ENCODE measurements around the gene TAX1BP3. TPM values are rescaled to one million over a fixed set of nuclear protein-coding genes. Genes with fewer than 3 reads are reported as not detected.
A peak's percentile ranks its signal among the peaks of the same experiment; 100 is the strongest.

The TAX1BP3 gene
- polyA plus RNA-seq, 3 donors: 29.6 to 71.8 (median 70.9) TPM

DNA sequence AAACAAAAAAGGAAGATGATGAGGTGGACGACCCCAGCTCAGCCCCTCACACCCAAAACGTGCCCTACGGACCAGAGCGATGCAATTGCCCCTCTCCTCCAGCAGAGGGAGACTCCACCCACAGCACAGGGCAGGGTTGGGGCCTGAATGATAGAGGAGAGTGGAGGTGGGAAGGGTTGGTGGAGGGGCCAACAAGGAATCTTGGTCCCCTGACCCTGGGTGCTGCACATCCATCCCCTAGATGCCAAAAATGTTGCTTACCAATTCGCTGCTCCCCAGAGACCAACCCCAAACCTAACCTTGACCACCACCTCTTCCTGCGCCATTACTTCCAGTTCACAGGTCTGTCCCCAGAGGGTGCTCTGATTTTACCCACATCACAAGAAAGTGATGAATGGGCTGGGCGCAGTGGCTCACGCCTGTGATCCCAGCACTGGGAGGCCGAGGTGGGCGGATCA is 14.7 kb upstream of the TAX1BP3 start:
- H3K4me3 Mint-ChIP-seq: no peak overlapping the region
- Histone ChIP-seq H2AFZ (ENCODE audit: insufficient read depth, low read depth, low read length, poor library complexity, severe bottlenecking) (no peak overlapping the region), H4K20me1 (ENCODE audit: insufficient read depth, low read length) (no peaks in the 10 kb centered on the region), H3K79me2 (ENCODE audit: insufficient read depth, low read length) (no peaks in the 10 kb centered on the region), H3K27ac (ENCODE audit: low read depth in 1 of 2, low read length in 2 of 2) (no peak overlapping the region), H3K4me2 (replicated peaks; ENCODE audit: extremely low read depth, low read length, poor library complexity, severe bottlenecking) (no peak overlapping the region), H3K4me3 (replicated peaks in 1 of 3; ENCODE audit: low read depth in 2 of 3, low read length in 3 of 3) (no peak overlapping the region), H3K4me1 (ENCODE audit: control insufficient read depth in 1 of 2, insufficient read depth in 2 of 2, low read length in 2 of 2) (peaks cover 18 to 32% of the 10 kb centered on the region in 2 donors), H3K27me3 (ENCODE audit: control insufficient read depth in 2 of 2, insufficient read depth in 2 of 2, low read length in 2 of 2) (no peaks in the 10 kb centered on the region), H3K36me3 (replicated peaks in 1 of 2; ENCODE audit: control insufficient read depth in 1 of 2, insufficient read depth in 2 of 2, low read length in 2 of 2) (no peaks in the 10 kb centered on the region), H3K9ac (ENCODE audit: insufficient read depth, low read length, poor library complexity, severe bottlenecking) (no peak overlapping the region), H3K9me3 (replicated peaks in 1 of 2; ENCODE audit: control insufficient read depth in 1 of 2, insufficient read depth in 1 of 2, low read length in 2 of 2) (no peaks in the 10 kb centered on the region)
- WGBS (ENCODE audit: insufficient coverage): 63% methylated on average over 6 of the region's 10 CpGs
- H3K4me1 Mint-ChIP-seq: peaks cover 28% of the 10 kb centered on the region
- intact Hi-C loops (cut with micrococcal nuclease): loop anchor here (2.0 to 5.0 kb wide), 3 partner anchors 39 to 144 kb away; partner anchors contain the start of gene HASPIN (in 2 of the 2)
- peak; percentile 29 to 54 (median 48) for DNase-seq
- peaks cover 0 to 3% (median 0%) of the 10 kb centered on the region in 7 donors for H3K9me3 Mint-ChIP-seq
- no peaks in the 10 kb centered on the region for H3K36me3 Mint-ChIP-seq
- peaks cover 6 to 15% (median 9%) of the 10 kb centered on the region in 3 donors for H3K27me3 Mint-ChIP-seq (ENCODE audit: low read depth in 3 of 3)
- TF ChIP-seq, protein P1, sequence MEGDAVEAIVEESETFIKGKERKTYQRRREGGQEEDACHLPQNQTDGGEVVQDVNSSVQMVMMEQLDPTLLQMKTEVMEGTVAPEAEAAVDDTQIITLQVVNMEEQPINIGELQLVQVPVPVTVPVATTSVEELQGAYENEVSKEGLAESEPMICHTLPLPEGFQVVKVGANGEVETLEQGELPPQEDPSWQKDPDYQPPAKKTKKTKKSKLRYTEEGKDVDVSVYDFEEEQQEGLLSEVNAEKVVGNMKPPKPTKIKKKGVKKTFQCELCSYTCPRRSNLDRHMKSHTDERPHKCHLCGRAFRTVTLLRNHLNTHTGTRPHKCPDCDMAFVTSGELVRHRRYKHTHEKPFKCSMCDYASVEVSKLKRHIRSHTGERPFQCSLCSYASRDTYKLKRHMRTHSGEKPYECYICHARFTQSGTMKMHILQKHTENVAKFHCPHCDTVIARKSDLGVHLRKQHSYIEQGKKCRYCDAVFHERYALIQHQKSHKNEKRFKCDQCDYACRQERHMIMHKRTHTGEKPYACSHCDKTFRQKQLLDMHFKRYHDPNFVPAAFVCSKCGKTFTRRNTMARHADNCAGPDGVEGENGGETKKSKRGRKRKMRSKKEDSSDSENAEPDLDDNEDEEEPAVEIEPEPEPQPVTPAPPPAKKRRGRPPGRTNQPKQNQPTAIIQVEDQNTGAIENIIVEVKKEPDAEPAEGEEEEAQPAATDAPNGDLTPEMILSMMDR (IDR thresholded peaks at IDR 0.05): peak; percentile 98
- H3K27ac Mint-ChIP-seq: peak overlapping the region in 1 of 7 donors; percentile 74

DNA sequence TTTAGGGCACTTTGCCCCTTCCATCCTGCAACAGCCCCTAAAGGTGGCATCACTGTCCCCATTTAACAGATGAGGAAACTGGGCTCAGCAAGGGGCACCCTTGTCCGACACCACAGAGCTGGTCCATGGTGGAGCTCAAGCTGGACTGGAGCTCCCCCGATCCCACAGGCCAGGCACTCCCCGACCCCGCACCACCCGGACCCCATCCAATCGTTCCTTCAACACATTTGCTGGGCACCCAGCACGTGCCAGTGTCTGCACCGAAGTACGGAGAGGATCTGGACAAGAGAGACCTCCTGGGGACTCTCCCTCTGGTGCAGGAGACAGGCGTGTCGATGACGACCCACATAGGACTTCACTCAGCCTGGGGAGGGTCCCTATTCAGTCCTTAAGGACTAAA is 13.7 kb upstream of the TAX1BP3 start:
- H3K27me3 ChIP-seq (ENCODE audit: control insufficient read depth in 2 of 2, insufficient read depth in 2 of 2, low read length in 2 of 2): no peaks in the 10 kb centered on the region
- no peak overlapping the region for H3K9ac ChIP-seq (ENCODE audit: insufficient read depth, low read length, poor library complexity, severe bottlenecking)
- H3K79me2 ChIP-seq (ENCODE audit: insufficient read depth, low read length): no peaks in the 10 kb centered on the region
- H3K4me1 Mint-ChIP-seq: peaks cover 28% of the 10 kb centered on the region
- TF ChIP-seq, protein P1 (IDR thresholded peaks at IDR 0.05): no peak
- peak overlapping the region in 1 of 7 donors; percentile 32 for H3K27ac Mint-ChIP-seq
- 98% methylated on average over 11 of the region's 12 CpGs for WGBS (ENCODE audit: insufficient coverage)
- H4K20me1 ChIP-seq (ENCODE audit: insufficient read depth, low read length): no peaks in the 10 kb centered on the region
- H3K36me3 Mint-ChIP-seq: no peaks in the 10 kb centered on the region
- peaks cover 18 to 32% of the 10 kb centered on the region in 2 donors for H3K4me1 ChIP-seq (ENCODE audit: control insufficient read depth in 1 of 2, insufficient read depth in 2 of 2, low read length in 2 of 2)
- peaks cover 6 to 15% (median 10%) of the 10 kb centered on the region in 3 donors for H3K27me3 Mint-ChIP-seq (ENCODE audit: low read depth in 3 of 3)
- intact Hi-C loops (cut with micrococcal nuclease): loop anchor here (2.0 to 5.0 kb wide), 3 partner anchors 40 to 145 kb away; partner anchors contain the start of gene HASPIN (in 2 of the 2)
- no peak overlapping the region for H3K27ac ChIP-seq (ENCODE audit: low read depth in 1 of 2, low read length in 2 of 2)
- DNase-seq: no peak
- peaks cover 0 to 3% (median 0%) of the 10 kb centered on the region in 7 donors for H3K9me3 Mint-ChIP-seq
- H3K9me3 ChIP-seq (replicated peaks in 1 of 2; ENCODE audit: control insufficient read depth in 1 of 2, insufficient read depth in 1 of 2, low read length in 2 of 2): no peaks in the 10 kb centered on the region
- no peak overlapping the region for H3K4me2 ChIP-seq (replicated peaks; ENCODE audit: extremely low read depth, low read length, poor library complexity, severe bottlenecking)
- peak overlapping the region; percentile 20 for H2AFZ ChIP-seq (ENCODE audit: insufficient read depth, low read depth, low read length, poor library complexity, severe bottlenecking)
- H3K4me3 ChIP-seq (replicated peaks in 1 of 3; ENCODE audit: low read depth in 2 of 3, low read length in 3 of 3): no peak overlapping the region
- H3K36me3 ChIP-seq (replicated peaks in 1 of 2; ENCODE audit: control insufficient read depth in 1 of 2, insufficient read depth in 2 of 2, low read length in 2 of 2): no peaks in the 10 kb centered on the region
- H3K4me3 Mint-ChIP-seq: peak overlapping the region; percentile 22 to 63
